ENCODE results near the gene ZNF426.
"Not testable (repeated sequence)": the region's sequence is repeated elsewhere in the genome, so short reads cannot be mapped to it uniquely, and the experiment has no call there.

ZNF426 gene

GRCh38 chr19:9538183-9539058, at the start of gene ZNF426:
Gene ZNF426 (minus strand): TSS chr19:9538645. CDS start chr19:9536232, 2,413 bp downstream.
- DNase-seq = no peak

- DNase-seq = no peak
Observed at GRCh38 chr19:9586764-9587163, 48.3 kb upstream of the ZNF426 start.

- DNase-seq = no peak
Observed at GRCh38 chr19:9584073-9584833, 45.8 kb upstream of the ZNF426 start, which contains the start of gene ZNF121. Gene ZNF121 (minus strand): TSS chr19:9584504. CDS start chr19:9568097, 16,407 bp downstream.

- DNase-seq = not testable (repeated sequence)
Observed at GRCh38 chr19:9582081-9582725, 43.8 kb upstream of the ZNF426 start.

- no peak for DNase-seq
Observed at GRCh38 chr19:9580728-9581127, 42.3 kb upstream of the ZNF426 start.

- DNase-seq = no peak
Observed at GRCh38 chr19:9570255-9570654, 31.8 kb upstream of the ZNF426 start.

GRCh38 chr19:9566729-9567128, 28.3 kb upstream of the ZNF426 start:
- no peak for DNase-seq

GRCh38 chr19:9565900-9566705, 27.7 kb upstream of the ZNF426 start:
- no peak for DNase-seq

GRCh38 chr19:9552536-9553274, 14.3 kb upstream of the ZNF426 start:
- DNase-seq = no peak

GRCh38 chr19:9547870-9548269, 9.4 kb upstream of the ZNF426 start:
- no peak for DNase-seq

- not testable (repeated sequence) for DNase-seq
Observed at GRCh38 chr19:9541281-9541680, 2.8 kb upstream of the ZNF426 start.

- DNase-seq = not testable (repeated sequence)
Observed at GRCh38 chr19:9539921-9540320, 1.5 kb upstream of the ZNF426 start.

GRCh38 chr19:9539201-9539600, 756 bp upstream of the ZNF426 start:
- not testable (repeated sequence) for DNase-seq

GRCh38 chr19:9535934-9536333, 2.5 kb downstream of the ZNF426 start:
- no peak for DNase-seq

- no peak for DNase-seq
Observed at GRCh38 chr19:9531933-9532332, 6.5 kb downstream of the ZNF426 start.

GRCh38 chr19:9528757-9529336, 9.6 kb downstream of the ZNF426 start:
- no peak for DNase-seq

- no peak for DNase-seq
Observed at GRCh38 chr19:9523885-9524474, 14.5 kb downstream of the ZNF426 start.

GRCh38 chr19:9507285-9507684, 31.2 kb downstream of the ZNF426 start:
- no peak for DNase-seq

- DNase-seq = no peak
Observed at GRCh38 chr19:9500796-9501195, 37.6 kb downstream of the ZNF426 start.

- no peak for DNase-seq
Observed at GRCh38 chr19:9498183-9498902, 40.1 kb downstream of the ZNF426 start, which contains the start of gene ZNF560. Gene ZNF560 (minus strand): TSS chr19:9498616. CDS start chr19:9475313, 23,303 bp downstream.

All from NCI-H187 treated with DMSO at 0.1 percent for 48 hours (cell line).